HTR-8/SVneo (cell line): ENCODE measurements around the gene SF1.

Experiments
- DNase-seq: peaks from one replicate; pipeline ENCODE4 v3.0.0; 2011; ENCODE audit warnings: low spot score, mixed read lengths; ENCODE audit not compliant: insufficient read length
- FAIRE-seq: peaks from 2 replicates; lab custom pipeline; 2011; peaks lifted over from hg19 to GRCh38; lab: Jason Lieb, UNC

SF1 gene

DNA sequence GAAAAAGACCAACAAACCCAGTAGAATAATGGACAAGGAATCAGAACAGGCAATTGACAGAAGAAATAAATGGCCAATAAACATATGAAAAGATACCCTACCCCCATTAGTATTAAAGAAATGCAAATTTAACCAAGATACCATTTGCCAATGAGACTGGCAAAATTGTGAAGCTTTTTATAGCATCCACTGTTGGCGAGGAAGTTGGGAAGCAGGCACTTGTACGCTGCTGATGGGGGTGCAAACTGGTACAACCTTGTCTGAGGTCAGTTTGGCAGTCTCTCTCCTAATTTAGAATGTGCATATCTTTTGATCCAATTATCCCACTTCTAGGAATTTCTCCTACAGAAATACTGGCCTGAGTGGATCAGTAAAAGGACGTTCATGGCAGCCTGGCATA lies 46.7 kb downstream of the SF1 start:
- FAIRE-seq (no peak), DNase-seq (no peak)

- no peak for DNase-seq
- FAIRE-seq: no peak
Measured at GRCh38 chr11:64729851-64730382, 48.4 kb downstream of the SF1 start.

GRCh38 chr11:64728757-64729365 lies 49.5 kb downstream of the SF1 start:
- no peak for FAIRE-seq
- DNase-seq: no peak

GRCh38 chr11:64726867-64727530 lies 51.3 kb downstream of the SF1 start:
- FAIRE-seq (no peak), DNase-seq (no peak)

DNA sequence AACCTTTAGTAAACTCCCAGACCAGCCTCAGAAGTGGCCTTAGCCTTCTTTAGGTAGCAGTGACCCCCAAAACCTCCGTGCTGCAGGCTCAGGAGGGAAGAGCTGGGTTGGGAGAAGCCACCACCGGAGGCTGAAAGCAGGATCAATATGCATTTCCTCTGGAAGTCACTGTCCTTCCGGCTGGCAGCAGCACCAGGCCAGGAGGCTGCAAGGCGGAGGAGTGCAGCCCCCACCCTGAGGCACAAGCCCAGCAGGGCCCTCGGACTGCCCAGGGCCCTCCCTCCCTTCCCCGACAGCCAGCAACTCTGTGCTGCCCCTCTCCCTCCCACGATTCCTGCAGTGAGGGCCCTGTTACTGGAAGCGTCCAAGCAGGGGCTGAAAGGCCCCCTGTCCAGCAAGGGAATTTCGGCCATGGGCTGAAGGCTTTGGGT lies 52.1 kb downstream of the SF1 start:
- DNase-seq (no peak), FAIRE-seq (no peak)

DNA sequence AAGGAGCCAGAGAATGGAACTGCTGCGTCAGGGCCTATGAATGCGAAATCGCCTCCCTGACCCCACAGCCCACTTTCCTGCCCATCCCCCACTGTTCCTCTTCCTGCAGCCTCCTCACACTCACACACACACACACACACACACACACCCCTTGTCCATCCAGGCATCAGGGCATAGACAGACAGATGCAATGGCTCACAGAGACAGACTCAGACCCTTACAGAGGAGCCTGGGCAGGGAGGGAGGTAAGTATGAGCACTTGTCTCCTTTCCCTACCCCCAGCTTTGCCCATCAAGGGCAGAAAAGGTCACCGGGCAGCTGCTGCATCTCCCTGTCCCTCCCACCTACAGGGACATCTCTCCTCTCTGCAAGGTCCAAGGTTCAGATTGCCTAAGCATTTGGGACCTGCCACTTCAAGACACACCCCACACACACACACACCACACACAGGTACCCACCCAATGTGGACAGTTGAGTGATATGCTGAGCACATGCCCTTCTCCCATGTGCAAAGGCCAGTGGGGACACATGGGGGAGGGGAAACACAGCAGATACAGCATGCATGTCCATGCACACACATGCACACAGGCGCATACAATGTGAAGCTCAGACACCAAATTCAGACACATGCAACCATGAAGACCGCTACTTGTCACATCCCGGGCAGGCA lies 53.3 kb downstream of the SF1 start:
- FAIRE-seq: no peak

DNA sequence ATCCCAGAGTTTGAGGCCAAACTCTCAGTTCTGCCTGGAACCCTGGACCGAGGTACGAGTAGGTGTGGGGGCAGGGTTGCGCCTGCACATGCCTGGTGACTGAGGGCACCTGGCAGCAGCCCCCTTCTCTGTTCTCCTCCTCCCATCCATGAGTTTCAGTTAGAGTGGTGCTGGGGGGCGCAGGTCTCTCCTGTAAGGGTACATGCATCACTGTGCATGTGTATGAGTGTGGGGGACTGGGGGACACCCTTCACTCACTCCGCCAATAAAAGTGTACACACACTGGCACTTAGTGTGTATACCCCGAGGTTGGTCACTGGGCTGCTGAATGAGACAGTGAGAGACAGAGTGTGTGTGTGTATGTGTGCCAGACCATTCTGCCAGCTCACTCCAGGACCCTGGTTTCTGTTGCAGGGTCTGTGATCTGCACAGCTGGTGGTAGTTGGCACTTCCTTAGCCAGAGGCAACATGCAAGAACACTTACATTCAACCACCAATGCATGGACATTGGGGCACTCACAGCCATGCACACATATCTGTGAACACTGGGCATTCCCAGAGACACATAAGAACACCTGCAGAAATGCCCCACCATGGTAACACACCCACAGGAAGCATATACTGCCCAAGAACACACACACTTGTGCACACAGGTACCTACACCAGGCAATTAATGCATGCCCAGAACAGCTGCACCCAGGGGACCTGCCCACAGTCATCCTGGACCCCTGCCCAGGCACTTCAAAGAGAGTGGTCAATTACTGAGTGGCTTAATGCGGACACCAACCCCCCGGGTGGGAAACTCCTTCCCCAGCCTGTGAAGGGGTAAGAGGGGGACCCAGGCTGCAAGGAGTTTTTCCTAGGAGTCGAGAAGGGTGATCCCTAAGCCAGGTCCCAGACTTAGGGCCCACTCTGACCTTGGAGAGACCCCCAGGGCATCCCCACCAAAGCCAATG lies 54.2 kb downstream of the SF1 start:
- FAIRE-seq (no peak), DNase-seq (no peak)

More for the DNA sequence above, 53.3 kb downstream of the SF1 start:
- DNase-seq: no peak

GRCh38 chr11:64723117-64723906 lies 55.0 kb downstream of the SF1 start, which contains the start of gene NRXN2:
Gene NRXN2, minus strand, starts transcription at chr11:64723197. Its CDS starts 9,498 bp downstream, at chr11:64713699.
- DNase-seq (peak; percentile 90), FAIRE-seq (peak; percentile 54)

DNA sequence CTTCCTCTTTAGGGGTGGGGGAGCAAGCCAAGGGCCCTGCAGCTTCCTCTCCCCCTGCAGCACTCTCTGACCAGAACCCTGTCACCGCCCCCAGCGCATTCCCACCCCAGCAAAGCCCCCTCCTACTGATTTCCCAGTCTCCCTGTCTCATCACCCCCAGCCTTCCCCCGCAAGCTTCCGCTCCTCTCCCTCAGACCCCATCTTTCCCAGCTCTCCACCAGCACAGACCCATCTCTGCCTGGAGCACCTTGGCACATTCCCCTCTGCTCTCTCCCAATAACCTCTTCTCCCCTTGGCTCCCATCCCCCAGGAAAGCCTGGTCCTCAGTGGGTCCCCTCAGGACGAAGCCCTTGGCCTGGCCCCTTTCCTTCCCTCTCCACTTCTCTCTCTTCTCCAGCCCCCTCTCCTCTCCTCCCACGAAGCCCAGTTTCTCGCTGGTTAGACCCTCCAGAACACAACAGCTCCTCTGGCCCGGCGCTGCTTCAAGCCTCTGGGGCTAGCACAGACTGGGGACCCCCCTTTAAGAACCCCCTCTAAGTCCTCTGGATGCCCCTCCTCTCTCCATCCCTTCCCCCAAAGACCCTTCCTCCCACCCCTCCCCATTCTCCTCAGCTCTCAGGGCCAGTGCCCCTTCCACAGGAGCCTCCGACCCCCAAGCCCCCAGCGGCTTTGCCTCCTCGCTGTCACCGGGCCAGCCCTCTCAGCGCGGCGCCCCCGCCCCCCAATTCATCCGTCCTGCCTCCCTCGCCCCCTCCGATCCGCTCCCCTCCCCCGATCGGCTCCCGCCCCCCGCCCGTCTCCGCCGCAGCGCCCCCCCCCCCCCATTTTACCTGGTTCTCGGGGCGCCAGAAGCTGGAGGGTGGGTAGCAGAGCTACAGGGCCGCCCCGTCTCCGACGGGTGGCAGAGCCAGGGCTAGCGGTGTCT lies 55.9 kb downstream of the SF1 start:
- FAIRE-seq: no peak
- no peak for DNase-seq

DNA sequence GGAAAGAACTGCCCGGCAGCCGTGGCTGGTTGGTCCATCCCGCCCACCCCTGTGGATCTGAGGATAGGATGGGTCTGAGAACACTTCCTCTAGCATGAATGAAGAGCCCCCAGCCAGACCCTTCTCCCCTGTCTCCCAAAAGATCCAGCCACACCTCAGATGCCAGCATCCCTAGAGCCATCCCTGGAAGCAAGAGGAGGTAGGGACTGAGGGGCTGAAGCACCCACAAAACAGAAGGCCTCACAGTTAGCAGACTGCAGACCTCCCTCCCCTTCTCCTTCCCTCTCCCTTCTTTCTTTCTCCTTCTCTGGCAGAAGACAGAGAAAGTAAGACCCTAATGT lies 57.0 kb downstream of the SF1 start:
- DNase-seq (no peak), FAIRE-seq (no peak)

DNA sequence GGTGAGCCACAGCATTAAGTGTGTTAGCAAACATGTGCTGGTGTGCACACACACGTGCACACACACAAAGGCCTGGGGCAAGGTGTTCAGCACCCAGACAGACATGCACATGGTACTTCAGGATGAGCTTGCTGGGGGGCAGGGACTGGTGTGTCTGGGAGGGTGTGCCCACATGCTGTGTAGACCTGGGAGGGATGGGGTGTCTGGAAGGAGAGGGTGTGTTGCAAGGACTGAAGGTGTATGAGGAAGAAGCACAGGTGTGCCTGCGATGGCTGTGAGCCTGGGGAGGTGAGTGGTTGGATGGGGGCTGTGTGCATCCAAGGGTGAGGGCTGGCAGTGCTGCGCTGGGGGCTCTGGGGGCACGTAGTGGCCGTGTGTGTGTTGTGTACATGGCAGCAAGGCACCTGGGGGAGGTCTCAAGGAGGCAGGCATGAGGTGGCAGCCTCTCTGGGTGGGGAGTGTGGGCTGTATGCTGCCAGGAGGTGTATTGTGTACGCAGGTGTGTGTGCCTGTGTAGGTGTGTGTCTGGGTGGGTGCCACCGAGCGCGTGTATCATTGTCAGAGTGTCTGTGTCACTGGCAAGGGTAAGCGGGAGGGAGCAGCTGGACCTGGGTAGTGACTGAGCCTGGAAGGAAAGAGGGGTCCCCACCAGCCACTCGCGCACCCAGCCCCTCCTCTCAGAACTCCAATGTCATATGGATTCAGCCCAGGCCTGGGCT lies 57.5 kb downstream of the SF1 start:
- DNase-seq: no peak
- no peak for FAIRE-seq

DNA sequence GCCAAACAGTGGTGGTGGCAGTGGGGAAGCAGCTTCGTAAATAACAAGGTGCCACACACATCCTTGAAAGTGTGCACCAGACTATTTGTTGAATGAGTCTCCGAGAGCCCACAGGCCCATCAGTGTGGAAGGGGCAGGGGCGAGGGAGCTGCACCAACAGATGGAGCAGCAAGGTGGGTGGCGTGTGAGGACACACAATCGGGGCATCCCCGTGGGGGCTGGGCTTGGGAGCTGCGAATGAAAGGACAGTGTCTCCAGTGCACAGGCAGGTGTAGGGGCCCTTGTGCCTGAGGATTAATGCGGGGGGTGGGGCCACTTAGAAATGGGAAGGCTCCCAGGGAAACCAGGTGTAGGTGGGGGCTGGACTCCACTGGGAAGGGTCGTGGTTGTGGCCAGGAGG lies 58.2 kb downstream of the SF1 start:
- DNase-seq (no peak), FAIRE-seq (no peak)

DNA sequence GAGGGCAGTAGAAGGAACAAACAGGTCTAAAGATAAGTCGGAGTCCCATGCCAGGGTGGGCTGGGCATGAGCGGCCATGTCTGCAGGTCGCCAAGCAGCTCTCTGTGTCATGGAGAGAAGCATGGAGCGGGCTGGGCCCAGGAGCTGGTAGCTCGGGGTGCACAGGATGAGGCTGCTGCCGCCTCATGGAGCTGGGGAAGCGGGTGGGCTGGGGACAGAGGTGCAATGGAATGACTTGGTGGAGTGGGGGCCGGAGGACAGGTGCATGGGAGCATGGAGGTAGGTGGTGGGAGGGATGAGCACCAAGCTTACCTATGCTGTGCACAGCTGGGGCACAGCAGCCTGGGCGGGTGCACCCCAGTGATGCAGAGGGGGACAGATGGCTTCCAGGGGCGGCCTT lies 58.9 kb downstream of the SF1 start:
- DNase-seq: no peak
- no peak for FAIRE-seq

- no peak for DNase-seq
- FAIRE-seq: no peak
Measured at GRCh38 chr11:64718780-64719124, 59.6 kb downstream of the SF1 start.

DNA sequence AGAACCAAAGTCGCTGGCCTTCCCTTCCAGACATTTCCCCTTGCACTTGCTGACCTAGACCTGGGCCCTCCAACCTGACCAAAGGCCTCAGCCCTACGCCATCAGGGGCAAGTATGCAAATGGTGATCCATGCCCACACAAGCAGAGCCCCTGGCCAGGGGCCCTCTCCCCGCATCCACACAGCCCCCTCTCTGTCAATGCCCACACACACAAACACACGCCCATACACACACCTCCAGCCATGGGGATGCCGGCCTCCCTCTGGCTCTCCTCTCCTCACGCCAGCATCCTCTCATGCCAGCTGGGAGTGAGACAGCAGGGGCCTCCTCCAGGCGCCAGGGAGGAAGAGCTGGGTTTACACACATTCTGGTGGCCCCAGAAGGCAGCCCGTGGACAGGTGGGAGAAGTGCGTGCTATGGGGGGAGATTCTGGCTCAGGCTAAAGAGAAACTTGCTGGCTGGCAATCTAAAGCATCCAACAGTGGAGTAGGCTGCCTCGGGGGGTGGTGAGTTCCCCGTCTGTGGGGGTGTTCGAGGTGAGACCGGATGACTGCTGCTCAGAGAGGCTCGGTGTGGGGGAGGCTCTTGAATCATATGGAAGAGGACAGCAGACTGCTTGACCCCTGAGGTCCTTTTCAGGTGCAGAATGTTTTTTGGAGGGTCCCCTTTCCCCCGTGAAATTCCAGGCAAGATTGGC lies 60.1 kb downstream of the SF1 start:
- DNase-seq (no peak), FAIRE-seq (no peak)

DNA sequence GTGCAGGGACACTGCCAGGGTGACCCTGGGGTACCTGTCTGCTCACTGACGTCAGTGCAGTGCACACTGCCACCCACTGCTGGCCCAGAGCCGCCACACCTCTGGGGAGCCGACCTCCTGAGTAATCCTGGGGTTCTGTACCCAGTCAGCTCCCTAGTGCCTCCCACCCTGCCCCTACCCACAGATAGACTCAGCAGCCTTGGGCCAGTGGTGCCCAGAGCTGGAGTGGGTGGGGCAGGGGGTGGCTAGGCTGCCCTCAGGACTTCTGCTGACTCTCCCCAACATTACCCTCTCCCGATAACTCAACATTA lies 61.1 kb downstream of the SF1 start:
- no peak for DNase-seq
- FAIRE-seq: no peak

DNA sequence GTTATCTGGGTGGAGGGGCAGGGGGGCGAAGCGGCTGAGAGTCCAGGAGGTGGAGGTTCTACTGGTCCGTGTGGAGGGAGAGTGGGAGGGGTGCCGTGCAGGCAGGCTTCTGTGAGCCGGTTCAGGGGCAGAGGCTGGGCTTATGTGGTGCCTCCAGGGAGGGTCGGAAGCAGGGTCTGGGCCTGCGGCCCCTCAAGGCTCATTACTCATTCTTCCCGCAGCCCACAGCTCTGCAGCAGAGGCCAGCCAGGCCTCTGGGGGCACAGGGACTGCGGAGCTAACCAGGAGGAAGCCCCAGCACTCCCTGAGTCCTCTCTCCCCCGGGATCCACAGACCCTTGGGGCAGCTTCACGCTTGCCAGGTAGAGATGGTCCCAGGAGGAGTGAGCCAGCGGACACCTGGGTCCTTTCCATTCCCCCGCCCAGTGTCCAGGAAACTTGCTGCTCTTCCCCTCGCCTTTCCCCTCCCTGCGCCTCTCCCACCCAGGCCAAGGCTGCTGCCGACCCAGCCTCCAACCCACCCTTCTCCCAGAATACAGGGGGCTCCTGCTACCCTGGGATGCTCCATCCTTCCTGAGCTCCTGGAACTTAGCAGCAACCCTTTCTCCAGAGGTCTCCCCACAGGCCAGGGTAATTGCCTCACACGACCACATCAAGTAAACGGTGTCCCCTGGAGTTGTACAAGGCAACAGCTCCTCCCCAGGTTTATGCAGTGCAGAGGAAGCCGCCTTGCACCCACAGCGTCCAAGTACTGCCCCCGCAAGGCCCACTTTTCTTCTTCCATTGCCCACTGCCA lies 61.7 kb downstream of the SF1 start:
- DNase-seq: no peak
- no peak for FAIRE-seq
